ENCODE measurements around the gene NAPEPLD.
"Not testable (repeated sequence)": the region's sequence is repeated elsewhere in the genome, so short reads cannot be mapped to it uniquely, and the experiment has no call there.

Gene NAPEPLD

DNA sequence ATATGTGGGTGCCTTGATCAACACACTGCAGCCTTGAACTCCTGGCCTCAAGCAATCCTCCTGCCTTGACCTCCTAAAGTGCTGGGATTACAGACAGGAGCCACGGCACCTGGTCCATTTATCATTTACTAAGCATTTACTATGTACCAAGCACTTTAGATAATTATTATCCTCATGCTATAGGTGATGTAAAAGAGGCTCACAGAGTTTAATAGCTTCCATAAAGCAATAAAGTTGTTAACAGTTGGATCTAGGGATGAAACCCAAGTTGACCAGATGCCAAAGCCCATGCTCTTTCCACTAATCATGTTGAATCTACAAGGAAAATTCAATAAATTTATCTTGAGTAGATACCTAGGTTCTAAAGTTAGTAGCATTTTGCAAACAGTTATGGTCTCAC, 5.0 kb downstream of the NAPEPLD start:
- DNase-seq = no peak

DNA sequence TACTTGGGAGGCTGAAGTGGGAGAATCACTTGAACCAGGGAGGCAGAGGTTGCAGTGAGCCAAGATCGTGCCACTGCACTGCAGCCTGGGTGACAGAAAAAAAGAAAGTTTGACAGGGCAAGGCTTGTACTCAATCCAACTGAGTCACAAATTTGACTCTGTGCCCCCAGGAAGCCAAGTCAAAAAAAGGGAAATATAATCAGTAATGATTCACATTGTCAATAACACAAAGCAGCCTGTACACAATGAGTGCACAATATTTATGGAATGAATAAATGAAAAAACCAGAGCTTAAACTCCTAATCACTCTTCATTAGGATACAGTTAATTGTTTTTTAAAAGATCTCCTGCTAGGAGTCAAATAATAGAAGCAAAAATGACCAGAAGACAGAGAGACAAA, 6.4 kb downstream of the NAPEPLD start:
- no peak for DNase-seq

GRCh38 chr7:103141753-103142404, 7.0 kb downstream of the NAPEPLD start:
- DNase-seq = no peak

DNA sequence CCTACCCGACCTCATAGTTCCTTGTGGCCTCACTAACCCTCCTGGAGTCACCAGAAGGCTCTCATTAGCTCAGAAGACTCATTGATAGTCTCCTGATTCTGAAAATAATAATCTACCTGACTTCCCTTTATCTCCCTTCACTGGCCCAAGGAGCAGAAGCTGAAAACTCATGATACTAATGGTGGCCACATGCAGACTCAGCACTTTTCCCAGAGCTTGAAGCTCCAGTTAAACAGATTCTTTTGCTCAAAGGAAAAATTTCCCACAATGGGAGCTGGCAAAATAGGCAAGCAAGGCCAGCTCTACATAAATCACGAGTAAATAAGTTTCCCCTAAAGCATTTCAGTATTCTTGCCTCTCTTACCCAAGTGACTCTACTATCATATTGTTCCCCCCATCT, 8.2 kb downstream of the NAPEPLD start:
- no peak for DNase-seq

- no peak for DNase-seq
These were observed 8.8 kb downstream of the NAPEPLD start for GRCh38 chr7:103140061-103140460.

GRCh38 chr7:103134836-103135554, 13.9 kb downstream of the NAPEPLD start:
- DNase-seq = no peak

- no peak for DNase-seq
These were observed 15.8 kb downstream of the NAPEPLD start for GRCh38 chr7:103132995-103133688.

- no peak for DNase-seq
These were observed 17.8 kb downstream of the NAPEPLD start for GRCh38 chr7:103130901-103131624.

DNA sequence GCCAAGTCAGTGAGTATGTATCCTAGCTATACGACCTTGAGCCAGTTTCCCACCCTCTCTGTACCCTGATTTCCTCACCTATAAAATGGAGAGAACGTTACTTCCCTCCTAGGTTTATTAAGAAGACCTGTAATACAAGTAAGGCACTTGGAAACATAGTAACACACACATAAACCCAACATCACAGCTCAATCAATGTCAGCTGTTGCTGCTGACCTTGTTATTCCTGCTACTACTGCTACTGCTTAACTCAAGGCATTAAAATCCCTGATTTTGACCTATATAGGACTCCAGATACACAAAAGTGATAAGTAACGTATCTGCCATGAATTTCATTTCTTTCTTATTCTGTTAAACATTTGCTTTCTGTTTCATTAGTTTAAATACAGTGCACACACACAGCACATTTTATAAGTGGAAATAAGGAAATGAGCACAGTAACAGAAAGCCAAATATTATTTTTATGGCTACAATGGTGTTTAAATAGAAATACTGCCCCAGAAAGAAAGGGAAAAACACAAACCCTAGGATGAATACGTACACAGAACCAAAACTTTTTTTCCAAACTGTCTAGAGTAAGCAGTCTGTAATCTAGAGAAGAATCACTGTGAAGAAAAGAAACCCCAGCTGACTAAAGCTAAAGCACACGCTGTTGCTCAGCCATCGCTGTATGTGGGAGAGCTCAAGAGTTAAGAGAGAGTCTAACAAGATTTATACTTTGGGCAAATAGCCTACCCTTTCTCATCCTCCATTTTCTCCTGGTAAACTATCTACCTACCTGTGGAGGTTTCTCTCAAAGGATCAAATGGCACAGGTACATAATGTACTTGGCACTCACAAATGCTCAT, 19.0 kb downstream of the NAPEPLD start:
- no peak for DNase-seq

DNA sequence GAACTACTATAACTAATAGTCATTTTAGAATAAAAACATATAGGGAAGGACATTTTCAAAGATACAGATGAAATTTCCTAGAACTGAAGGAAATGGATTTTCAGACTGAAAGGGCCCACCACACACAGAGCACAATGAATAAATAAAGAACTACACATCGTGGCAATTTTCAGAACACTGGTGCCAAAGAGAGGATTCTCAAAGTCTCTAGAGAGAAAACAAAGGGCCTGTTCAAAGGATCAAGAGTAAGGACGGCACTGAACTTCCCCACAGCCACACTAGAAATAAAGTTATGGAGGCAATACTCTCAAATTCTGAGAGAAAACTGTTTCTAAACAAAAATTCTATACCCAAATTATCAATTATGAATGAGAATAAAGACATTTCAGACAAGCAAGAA, 21.9 kb downstream of the NAPEPLD start:
- DNase-seq = no peak

- no peak for DNase-seq
These were observed 24.4 kb downstream of the NAPEPLD start for GRCh38 chr7:103124429-103124979.

DNA sequence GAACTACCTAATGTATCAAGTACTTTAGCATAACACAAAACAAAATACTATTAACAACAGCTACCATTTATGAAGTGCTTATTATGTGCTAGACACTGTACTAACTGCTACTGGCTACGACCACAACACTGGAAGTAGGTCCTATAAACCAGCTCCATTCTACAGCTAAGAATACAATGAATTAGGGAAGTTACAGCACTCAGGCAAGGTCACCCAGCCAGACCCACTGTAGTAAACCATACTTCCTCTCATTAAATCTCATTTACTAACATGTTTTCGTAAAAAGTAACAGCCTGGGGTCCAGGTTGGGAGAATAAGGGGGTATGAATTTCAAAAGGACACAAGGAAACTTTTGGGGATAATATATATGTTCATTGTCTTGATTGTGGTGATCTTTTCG, 25.4 kb downstream of the NAPEPLD start:
- no peak for DNase-seq

GRCh38 chr7:103121641-103122040, 27.3 kb downstream of the NAPEPLD start:
- no peak for DNase-seq

GRCh38 chr7:103120362-103120761, 28.5 kb downstream of the NAPEPLD start:
- no peak for DNase-seq

- no peak for DNase-seq
These were observed 29.1 kb downstream of the NAPEPLD start for GRCh38 chr7:103119791-103120291.

DNA sequence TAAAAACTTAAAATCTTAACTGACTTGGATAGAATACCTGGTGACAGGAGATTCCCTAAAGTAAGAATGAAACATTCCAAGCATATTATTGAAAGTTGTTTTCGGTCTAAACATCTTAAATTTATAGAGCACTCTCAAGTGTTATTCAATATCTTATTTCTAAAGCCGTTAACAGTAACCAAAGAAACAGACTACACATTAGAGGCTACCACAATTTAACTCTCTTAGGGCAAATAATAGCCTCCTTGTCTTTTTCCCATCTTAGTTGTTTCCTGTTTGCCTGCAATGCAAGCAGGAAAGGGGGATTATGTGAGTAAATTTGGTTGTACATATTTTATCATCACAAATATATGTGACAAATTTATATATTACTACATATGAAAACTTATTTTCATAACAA, 31.4 kb downstream of the NAPEPLD start:
- no peak for DNase-seq

DNA sequence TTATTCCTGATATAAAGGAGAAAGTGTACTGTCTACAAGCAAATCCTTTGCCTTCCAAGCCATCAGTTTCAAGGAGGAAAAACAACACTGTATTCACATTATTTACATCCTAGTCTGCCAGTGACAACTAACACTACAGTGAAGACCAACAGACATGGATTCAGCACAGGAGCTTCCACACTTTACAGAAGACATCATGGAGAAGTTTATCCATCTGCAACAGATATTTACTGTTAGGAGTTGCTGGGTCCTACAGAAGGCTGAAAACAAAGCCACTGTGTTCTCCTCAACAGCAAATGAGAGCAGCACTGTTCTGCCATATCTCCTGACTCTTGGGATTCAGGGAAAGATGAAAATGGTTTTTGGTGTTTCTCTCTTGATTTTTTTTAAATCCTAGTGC, 31.9 kb downstream of the NAPEPLD start:
- DNase-seq = no peak

GRCh38 chr7:103116511-103116910, 32.4 kb downstream of the NAPEPLD start:
- DNase-seq = no peak

DNA sequence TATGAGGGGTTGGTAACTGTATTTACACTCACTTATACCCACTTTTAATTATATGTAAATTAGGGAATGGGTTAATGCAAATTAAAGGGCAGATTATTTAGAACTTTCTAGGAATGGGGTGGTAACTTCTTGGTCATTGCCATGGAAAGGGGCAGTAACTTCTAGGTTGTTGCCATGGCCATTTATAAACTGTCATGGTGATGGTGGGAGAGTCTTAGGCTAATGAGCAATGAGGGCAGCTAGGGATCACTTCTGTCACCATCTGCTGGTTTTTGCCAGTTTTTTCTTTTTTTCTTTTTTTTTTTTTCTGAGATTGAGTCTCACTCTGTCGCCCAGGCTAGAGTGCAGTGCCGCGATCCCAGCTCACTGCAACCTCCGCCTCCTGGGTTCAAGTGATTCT, 33.1 kb downstream of the NAPEPLD start:
- no peak for DNase-seq

DNA sequence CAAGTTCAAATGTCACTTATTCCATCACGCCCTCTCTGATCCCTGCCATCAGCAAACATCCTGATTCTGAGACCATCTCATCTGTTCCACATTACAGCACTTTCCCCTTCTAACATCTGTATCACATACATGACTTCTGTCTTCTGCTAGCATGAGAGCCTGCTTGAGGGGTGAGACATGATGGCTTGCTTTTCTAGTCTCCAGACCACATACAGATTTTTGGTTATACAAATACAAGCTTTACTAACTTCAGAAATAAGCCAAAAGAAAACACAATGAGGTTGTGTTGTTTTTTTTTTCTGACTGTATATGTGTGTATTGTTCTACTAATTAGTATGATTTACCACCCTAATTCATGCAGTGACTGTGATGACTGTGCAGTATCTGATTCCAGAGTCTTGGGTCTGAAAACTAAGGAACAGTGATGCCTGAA, 34.3 kb downstream of the NAPEPLD start:
- no peak for DNase-seq

DNA sequence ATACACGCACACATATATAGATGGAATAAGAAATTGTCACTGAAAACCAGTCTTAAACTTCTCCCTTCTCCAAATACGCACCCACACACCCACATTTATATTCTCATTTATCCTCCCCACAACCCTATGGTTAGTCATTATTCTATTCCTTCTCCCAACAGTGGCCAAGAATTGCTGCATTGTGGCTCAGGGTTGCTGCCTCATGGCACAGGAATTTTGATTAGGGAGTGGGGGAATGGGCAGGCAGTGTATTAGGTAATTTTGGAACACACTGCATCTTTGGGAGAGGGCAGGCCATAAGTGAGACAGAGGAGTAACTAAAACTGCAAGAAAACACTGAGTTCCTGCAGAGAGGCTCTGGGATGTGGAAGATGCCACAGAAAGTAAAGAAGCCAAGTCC, 35.7 kb downstream of the NAPEPLD start:
- no peak for DNase-seq

DNA sequence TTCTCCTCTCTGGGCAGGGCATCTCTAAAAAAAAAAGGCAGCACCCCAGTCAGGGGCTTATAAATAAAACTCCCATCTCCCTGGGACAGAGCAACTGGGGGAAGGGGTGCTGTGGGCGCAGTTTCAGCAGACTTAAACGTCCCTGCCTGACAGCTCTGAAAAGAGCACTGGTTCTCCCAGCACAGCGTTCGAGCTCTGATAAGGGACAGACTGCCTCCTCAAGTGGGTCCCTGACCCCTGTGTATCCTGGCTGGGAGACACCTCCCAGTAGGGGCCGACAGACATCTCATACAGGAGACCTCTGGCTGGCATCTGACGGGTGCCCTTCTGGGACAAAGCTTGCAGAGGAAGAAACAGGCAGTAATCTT, 42.2 kb downstream of the NAPEPLD start:
- DNase-seq = not testable (repeated sequence)
